GM19397 (cell line): ENCODE data around the gene KANSL3.
"Not testable (repeated sequence)": the region's sequence is repeated elsewhere in the genome, so short reads cannot be mapped to it uniquely, and the experiment has no call there.

ENCODE experiments used
- ATAC-seq: cut with Tn5 transposase; IDR thresholded peaks from one replicate; pipeline ENCODE4 v1.9.1; 2021; ENCODE audit warnings: mild to moderate bottlenecking, moderate library complexity; ENCODE audit not compliant: unreplicated experiment

Gene KANSL3

DNA sequence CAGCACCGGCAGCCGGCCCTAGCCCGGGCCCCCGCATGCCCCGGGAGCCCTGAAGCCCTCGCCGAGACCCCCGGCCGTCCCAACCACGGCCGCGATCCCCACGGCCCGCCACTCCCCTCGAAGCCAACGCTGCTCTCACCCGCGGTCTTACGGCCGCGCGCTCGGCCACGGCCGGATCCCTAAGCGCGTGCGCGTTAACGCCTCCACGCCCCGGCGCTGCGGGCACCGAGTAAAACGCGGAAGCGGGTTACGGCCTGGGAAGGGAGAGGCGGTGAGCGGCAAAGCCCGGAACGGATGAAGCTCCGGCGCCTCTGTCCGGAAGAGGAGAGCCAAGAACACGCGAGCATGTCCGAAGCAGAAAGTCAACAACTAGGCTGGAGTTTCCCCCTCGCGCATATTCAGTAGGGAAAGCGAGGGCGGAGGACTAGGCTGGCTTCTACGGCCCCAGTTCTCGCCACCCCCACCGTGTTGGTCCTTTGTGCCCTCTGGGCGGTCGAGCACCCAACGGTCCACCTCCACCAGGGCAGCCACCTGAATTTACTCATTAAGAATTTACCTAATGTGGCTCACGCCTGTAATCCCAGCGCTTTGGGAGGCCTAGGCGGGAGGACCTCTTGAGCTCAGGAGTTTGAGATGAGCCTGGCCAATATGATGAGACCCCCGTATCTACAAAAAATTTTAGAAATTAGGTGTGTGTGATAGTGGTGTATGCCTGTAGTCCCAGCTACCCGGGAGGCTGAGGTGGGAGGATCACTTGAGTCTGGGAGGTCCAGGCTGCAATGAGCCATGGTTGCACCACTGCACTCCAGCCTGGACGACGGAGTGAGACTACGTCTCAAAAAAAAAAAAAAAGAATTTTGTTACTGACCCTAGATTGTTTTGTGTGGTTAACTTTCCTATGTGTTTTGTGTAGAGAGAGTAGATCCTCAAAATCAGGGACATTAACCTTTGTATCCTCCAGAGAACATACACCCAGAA lies at the start of gene KANSL3:
TSS of gene KANSL3 (minus strand) at position 169 of the 978 bp plus-strand sequence. CDS start 1,177 bp downstream, outside the sequence.
- ATAC-seq, result peak; percentile 83

DNA sequence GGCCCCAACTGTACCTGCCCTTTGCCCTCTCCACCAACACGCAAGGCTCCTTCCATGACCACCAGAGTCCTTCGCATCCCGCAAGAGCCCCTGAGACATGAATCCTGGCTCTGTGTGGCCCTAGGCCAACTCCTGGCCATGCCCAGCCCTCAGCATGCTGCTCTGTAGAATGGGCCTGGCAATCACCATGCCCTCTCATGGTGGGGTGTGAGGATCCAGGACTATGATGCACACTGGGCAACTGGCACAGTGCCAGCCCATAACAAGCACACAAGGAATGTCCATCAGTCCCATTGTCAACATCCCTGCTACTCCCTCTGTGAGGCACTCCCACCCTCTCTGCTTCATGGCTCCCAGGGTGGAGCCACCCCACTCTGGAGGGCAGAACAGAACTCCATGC lies 49.2 kb upstream of the KANSL3 start:
- no peak for ATAC-seq

DNA sequence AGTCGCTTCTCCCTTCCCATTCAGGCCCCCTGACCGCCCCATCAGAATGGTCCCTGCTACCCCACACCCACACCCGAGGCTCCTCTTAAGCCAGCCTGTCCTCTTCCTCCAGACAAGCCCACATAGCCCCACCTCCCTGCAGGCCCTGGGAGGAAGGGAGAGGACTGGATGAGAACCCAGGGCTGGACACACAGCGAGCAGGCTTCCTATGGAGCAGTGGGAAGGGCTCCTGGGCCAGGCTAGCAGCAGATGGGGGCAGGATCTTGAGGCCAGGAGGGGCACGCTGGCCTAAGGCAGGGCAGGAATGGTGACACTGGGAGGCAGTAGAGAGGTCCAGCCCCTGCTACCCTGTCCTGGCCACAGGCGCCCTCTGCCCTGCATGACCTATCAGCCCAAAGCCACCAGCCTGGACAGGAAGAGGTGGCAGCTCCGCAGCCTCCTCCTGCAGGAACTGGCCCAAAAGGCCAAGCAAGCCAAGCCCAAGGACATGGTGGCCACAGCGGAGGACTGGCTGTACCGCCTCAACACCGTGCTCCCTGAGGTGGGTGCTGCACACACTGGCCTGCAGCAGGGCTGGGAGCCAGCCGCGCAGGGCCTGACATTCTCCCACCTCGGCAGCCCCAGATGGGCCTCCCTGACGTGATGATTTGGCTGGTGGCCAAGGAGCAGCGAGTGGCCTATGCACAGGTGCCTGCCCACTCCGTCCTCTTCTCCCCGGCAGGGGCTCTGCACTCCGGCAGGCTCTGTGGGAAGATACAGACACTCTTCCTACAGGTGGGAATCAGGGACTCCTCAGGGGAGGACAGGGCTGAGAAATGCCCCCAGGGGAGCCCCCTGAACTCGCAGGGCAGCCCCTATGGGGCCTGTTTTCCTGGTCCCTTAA lies 47.7 kb upstream of the KANSL3 start:
- ATAC-seq, result no peak

- no peak for ATAC-seq
These were observed 46.9 kb upstream of the KANSL3 start for GRCh38 chr2:96684883-96685576.

DNA sequence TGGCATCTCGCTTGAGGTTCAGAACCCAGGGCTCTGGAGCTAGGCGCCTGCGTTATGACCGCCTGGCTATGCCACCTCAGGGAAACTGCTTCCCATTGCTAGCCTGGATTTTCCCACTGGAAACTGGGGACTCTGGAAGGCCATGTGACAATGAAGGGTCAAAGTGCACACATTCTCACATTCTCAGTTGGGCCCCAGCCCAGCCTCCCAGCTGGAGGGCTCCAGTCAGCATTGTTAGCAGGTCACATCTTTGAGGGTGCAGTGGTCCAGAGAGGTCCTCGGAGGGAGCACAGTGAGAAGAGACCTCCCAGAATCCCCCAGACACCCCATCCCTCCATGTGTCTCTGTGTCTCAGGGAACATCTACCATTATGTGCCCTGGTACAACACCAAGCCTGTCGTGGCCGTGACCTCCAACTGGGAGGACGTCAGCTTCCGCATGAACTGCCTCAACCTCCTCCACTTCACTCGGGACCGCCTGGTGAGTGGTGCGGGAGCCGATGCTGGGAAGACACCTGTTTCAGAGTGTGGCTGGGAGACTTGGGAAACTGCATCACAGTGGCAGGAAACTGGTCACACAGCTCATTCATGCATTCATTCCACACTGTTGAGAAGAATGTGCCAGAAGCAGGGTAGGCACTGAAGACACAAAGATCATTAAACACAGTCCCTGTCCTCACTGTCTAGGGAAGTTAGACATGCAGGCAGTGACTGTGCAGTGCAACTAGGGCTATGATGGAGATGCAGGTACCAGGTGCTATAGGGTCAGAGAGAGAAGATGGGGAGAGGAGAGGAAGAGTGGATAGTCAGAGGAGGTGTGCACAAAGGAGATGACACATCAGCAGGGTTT lies 46.1 kb upstream of the KANSL3 start:
- no peak for ATAC-seq

GRCh38 chr2:96683307-96683706 lies 45.2 kb upstream of the KANSL3 start:
- no peak for ATAC-seq

- ATAC-seq, result no peak
These were observed 43.4 kb upstream of the KANSL3 start for GRCh38 chr2:96681540-96681939.

- no peak for ATAC-seq
These were observed 42.5 kb upstream of the KANSL3 start for GRCh38 chr2:96680561-96681141.

DNA sequence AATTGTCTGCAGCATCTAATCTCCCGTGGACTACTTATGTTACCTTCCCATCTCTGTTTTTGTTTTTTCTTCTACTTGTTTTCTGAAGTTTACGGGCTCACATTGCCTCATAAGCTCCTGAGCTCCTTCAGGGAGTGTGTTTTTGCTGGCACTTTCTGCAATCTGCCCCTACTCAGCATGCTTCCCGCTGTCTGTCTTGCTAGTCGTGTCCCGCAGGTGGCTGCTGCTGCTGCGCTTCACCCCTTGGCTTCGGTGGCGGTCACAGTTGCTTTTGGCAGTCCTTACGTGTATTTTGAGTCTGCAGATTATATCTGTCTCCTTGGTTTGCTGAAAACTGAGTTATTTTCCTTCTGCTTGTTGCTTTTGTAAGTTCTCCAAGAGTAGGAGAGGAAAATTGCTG lies 41.7 kb upstream of the KANSL3 start:
- no peak for ATAC-seq

DNA sequence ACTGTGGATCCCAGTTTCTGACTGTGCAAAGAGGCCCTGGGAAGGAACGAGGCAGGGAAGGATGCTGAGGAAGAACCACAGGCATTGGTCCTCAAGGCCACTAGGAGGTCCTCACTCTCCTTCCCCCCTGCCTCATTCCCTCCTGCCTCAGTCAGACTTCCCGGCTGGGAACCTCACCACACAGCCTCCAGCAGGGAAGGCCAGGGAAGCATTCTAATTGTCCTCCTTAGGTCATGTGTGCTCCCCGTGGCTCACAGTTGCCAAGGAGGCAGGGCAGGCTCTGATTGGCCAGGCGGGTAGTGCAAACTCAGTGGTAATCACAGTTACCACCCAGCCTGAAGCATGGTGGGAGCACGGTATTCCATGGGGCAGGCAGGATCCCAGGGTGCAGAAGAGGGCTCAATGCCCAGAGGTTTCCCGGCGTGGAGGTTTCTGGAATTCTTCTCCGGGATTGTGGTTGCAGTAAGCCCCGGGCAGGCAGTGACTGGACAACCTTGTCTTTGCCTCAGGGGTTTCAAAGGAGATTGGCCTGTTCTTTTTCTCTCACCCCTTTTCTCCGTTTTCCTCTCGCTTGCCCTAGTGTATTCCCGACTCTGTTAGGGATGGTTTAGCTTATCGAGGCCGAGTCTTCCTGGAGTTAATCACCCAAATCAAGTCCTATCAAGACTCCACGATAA lies 31.6 kb upstream of the KANSL3 start:
- no peak for ATAC-seq

GRCh38 chr2:96668771-96669170 lies 30.7 kb upstream of the KANSL3 start:
- ATAC-seq, result no peak

DNA sequence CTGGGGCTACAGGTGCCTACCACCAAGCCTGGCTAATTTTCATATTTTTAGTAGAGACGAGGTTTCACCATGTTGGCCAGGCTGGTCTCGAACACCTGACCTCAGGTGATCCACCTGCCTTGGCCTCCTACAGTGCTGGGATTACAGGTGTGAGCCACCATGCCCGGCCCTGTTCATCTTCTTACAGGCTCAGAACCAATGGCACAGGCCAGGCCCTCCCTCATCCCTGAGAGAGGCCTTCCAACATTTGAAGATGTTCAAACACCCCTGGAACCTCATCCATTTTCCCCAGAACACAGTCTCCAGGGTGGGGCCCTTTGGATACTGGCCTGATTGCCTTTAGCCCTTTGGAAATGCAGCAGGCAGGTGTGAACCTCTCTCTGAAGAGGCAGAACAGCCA lies 27.6 kb upstream of the KANSL3 start:
- not testable (repeated sequence) for ATAC-seq

- no peak for ATAC-seq
These were observed 27.0 kb upstream of the KANSL3 start for GRCh38 chr2:96665083-96665569.

DNA sequence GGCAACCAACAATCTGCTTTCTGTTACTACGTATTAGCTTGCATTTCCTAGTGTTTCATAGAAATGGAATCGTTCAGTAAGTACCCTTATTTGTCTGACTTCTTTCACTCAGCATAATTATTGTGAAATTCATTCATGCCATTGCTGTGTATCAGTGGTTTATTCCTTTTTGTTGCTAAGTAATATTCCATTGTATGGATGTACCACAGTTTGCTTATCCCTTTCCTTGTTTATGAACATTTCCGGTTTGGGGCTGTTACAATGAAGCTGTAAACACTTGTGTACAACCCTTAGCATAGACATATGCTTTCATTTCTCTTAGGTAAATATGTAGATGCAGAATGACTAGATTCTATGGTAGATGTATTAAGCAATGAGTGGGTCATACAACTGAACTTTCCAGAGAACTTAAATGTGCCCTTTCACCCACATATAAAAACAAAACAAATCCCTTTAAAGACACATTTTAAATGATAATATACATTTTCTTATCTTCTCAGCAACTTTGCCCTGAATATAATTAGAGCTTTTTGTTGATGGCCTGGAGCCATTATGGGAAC lies 26.3 kb upstream of the KANSL3 start:
- ATAC-seq, result no peak

DNA sequence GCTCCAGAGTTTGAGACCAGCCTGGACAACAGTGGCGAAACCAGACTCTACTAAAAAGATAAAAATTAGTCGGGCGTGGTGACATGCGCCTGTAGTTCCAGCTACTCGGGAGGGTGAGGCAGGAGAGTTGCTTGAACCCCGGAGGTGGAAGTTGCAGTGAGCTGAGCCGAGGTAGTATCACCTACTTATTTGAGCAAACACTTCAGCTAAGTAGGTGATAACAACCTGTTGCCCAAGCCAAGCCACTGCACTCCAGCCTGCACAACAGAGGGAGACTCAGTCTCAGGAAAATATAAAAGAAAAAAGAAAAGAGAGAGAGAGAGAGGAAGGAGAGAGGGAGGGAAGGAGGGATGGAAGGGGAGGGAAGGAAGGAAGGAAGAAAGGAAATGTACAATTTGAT lies 25.7 kb upstream of the KANSL3 start:
- ATAC-seq, result no peak

- ATAC-seq, result no peak
These were observed 25.1 kb upstream of the KANSL3 start for GRCh38 chr2:96663177-96663576.

DNA sequence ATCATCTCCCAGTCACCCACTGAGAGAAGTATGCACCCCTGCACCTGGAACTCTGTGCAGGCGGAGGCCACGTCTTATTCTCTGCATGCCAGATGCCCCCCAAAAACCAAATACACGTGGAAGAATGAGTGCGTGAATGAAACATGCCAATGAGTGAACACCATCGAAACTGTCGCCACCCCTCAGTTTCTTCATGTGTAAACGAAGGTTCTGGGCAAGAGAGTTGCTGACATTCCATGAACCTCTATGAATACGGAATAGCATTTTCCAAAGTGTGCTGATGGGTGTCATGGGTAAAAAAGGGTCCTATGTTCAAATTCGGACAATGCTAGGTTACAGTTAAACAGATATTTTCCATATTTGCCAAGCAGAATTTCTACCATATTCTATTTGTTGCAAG lies 24.2 kb upstream of the KANSL3 start:
- no peak for ATAC-seq

- no peak for ATAC-seq
These were observed 23.2 kb upstream of the KANSL3 start for GRCh38 chr2:96661324-96661723.

DNA sequence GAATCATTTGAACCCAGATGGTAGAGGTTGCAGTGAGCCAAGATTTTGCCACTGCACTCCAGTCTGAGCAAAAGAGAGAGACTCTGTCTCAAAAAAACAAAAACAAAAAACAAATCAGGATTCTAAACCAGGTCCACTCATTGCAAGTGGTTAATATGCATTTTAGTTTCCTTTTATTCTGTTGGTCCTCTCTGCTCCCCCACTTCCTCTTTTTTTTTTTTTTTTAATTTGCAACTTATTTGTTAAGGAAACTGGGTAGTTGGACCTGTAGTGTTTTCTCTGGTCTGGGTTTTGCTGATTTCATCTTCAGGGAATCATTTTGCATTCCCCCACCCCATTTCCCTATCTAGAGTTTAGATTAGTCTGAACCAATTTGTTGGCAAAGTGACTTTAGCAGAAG lies 18.4 kb upstream of the KANSL3 start:
- ATAC-seq, result no peak
